ENCODE measurements around the gene PLCXD3.

PLCXD3 gene

DNA sequence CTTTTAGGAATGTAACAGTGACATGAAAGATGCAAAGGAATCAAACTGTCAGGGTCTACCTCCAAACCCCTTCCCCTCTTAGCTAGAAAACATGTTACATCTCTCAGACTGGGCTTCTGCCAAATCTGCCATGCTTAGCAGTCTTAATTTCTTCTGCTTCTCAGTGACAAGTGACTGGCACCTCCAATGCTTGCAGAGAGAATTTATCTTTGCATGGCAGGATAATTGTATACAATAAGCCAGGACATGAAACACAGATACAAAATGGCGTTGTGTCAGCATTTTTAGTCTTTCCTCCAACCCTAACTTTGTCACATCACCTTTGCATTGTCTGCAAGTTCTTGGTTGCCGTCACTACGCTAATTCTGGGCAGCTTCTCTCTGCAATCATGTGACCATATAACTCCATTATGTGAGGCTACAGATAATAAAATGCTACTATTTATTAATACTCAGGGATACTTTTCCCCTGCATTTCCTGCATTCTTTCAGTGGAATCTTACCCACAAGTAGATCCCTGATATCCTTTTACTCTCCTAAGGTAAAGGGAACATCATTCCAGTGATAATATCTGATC lies 89.8 kb downstream of the PLCXD3 start:
- TF ChIP-seq, protein P1, sequence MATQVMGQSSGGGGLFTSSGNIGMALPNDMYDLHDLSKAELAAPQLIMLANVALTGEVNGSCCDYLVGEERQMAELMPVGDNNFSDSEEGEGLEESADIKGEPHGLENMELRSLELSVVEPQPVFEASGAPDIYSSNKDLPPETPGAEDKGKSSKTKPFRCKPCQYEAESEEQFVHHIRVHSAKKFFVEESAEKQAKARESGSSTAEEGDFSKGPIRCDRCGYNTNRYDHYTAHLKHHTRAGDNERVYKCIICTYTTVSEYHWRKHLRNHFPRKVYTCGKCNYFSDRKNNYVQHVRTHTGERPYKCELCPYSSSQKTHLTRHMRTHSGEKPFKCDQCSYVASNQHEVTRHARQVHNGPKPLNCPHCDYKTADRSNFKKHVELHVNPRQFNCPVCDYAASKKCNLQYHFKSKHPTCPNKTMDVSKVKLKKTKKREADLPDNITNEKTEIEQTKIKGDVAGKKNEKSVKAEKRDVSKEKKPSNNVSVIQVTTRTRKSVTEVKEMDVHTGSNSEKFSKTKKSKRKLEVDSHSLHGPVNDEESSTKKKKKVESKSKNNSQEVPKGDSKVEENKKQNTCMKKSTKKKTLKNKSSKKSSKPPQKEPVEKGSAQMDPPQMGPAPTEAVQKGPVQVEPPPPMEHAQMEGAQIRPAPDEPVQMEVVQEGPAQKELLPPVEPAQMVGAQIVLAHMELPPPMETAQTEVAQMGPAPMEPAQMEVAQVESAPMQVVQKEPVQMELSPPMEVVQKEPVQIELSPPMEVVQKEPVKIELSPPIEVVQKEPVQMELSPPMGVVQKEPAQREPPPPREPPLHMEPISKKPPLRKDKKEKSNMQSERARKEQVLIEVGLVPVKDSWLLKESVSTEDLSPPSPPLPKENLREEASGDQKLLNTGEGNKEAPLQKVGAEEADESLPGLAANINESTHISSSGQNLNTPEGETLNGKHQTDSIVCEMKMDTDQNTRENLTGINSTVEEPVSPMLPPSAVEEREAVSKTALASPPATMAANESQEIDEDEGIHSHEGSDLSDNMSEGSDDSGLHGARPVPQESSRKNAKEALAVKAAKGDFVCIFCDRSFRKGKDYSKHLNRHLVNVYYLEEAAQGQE (IDR thresholded peaks at IDR 0.05; ENCODE audit: low read depth): no peak
- TF ChIP-seq YY1 (IDR thresholded peaks at IDR 0.05; ENCODE audit: low read depth): no peak
- no peak for TF ChIP-seq ZBTB7A (IDR thresholded peaks at IDR 0.05; ENCODE audit: low read depth)
- TF ChIP-seq, protein P2, sequence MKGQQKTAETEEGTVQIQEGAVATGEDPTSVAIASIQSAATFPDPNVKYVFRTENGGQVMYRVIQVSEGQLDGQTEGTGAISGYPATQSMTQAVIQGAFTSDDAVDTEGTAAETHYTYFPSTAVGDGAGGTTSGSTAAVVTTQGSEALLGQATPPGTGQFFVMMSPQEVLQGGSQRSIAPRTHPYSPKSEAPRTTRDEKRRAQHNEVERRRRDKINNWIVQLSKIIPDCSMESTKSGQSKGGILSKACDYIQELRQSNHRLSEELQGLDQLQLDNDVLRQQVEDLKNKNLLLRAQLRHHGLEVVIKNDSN (IDR thresholded peaks at IDR 0.05): no peak
- no peak for TF ChIP-seq RAD21 (IDR thresholded peaks at IDR 0.05; ENCODE audit: low read depth)
- TF ChIP-seq EP300 (IDR thresholded peaks at IDR 0.05; ENCODE audit: borderline replicate concordance): no peak
- no peak for TF ChIP-seq TAF1 (IDR thresholded peaks at IDR 0.05; ENCODE audit: low read depth)
- no peak for TF ChIP-seq EGR1 (IDR thresholded peaks at IDR 0.05)
- TF ChIP-seq TCF12 (IDR thresholded peaks at IDR 0.05; ENCODE audit: low read depth): no peak

DNA sequence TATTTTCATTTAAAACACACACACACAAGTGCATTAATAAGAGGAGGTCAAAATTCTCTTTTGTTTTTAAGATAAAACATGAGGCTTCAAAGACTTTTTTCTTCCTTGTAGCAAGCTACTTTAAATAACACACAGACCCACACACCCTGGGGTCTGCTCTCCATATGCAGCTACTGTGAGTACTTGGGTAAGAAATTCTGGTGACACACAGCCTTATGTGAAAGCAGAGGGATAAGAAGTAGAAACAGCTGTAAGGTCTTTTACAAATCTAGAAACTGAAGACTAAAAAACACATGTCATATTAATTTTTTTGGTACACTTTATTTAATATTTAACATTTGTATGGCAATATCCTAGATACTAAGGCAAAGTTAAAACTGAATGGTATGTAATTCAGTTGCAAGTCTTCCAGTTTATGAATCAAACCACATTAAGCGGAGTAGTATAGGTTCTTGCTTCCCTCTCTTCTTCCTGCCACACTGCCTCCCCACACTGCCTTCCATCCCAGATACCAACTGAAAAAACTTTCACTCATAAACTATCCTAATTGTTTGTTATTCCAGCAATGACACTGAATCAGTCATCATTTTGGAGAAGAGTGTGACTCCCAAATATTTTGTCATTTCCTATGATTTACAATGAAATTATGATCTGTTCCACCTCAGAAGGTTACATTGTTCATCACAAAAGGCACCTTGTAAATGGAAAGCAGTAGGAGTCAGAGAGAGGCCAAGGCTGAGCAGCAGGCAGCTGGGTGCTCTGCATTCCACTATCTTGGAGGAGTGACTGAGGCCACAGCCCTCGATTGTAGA lies 92.0 kb downstream of the PLCXD3 start:
- TF ChIP-seq, protein P3, sequence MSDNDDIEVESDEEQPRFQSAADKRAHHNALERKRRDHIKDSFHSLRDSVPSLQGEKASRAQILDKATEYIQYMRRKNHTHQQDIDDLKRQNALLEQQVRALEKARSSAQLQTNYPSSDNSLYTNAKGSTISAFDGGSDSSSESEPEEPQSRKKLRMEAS (IDR thresholded peaks at IDR 0.05): no peak
- TF ChIP-seq ZBTB7A (IDR thresholded peaks at IDR 0.05; ENCODE audit: low read depth) (no peak), CEBPB (IDR thresholded peaks at IDR 0.05) (no peak), CREB1 (IDR thresholded peaks at IDR 0.05; ENCODE audit: low read depth) (no peak), FOXM1 (IDR thresholded peaks at IDR 0.05; ENCODE audit: borderline replicate concordance, low read depth) (no peak), EGR1 (IDR thresholded peaks at IDR 0.05) (no peak), RAD21 (IDR thresholded peaks at IDR 0.05; ENCODE audit: low read depth) (no peak), NFIC (IDR thresholded peaks at IDR 0.05) (no peak), TCF12 (IDR thresholded peaks at IDR 0.05; ENCODE audit: low read depth) (no peak), EP300 (IDR thresholded peaks at IDR 0.05; ENCODE audit: borderline replicate concordance) (no peak), TAF1 (IDR thresholded peaks at IDR 0.05; ENCODE audit: low read depth) (no peak), TEAD4 (IDR thresholded peaks at IDR 0.05) (no peak), YY1 (IDR thresholded peaks at IDR 0.05; ENCODE audit: low read depth) (no peak)
- TF ChIP-seq, protein P1 (IDR thresholded peaks at IDR 0.05; ENCODE audit: low read depth): no peak
- TF ChIP-seq, protein P2 (IDR thresholded peaks at IDR 0.05): no peak

DNA sequence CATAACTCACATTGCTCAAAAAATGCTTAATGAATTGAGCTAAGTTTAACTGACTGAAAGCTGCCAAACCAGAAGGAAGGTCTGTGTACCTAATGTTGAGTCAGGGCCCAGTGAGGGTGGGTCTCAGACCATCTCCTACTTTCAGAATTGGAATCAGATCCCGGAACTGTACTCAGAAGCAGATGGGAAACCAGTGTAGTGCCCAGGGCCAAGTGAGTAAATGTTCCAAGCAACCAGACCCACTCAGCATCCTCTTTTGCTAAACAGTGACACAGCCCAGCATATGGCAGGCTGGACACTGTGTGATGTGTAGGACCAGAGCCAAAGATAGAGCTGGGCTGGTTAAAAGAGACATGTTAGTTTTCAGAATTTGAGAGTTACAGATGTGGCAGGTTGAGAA lies 94.1 kb downstream of the PLCXD3 start:
- TF ChIP-seq EGR1 (IDR thresholded peaks at IDR 0.05): no peak
- TF ChIP-seq EP300 (IDR thresholded peaks at IDR 0.05; ENCODE audit: borderline replicate concordance): no peak
- no peak for TF ChIP-seq CEBPB (IDR thresholded peaks at IDR 0.05)
- TF ChIP-seq, protein P1 (IDR thresholded peaks at IDR 0.05; ENCODE audit: low read depth): no peak
- TF ChIP-seq TEAD4 (IDR thresholded peaks at IDR 0.05): no peak
- TF ChIP-seq NFIC (IDR thresholded peaks at IDR 0.05): no peak
- TF ChIP-seq ZBTB7A (IDR thresholded peaks at IDR 0.05; ENCODE audit: low read depth): no peak
- no peak for TF ChIP-seq FOXM1 (IDR thresholded peaks at IDR 0.05; ENCODE audit: borderline replicate concordance, low read depth)
- TF ChIP-seq, protein P3 (IDR thresholded peaks at IDR 0.05): no peak
- TF ChIP-seq TAF1 (IDR thresholded peaks at IDR 0.05; ENCODE audit: low read depth): no peak
- no peak for TF ChIP-seq YY1 (IDR thresholded peaks at IDR 0.05; ENCODE audit: low read depth)
- TF ChIP-seq TCF12 (IDR thresholded peaks at IDR 0.05; ENCODE audit: low read depth): no peak
- TF ChIP-seq RAD21 (IDR thresholded peaks at IDR 0.05; ENCODE audit: low read depth): no peak
- no peak for TF ChIP-seq CREB1 (IDR thresholded peaks at IDR 0.05; ENCODE audit: low read depth)
- TF ChIP-seq, protein P2 (IDR thresholded peaks at IDR 0.05): no peak
